GM10847 (cell line): ENCODE measurements around the gene RBSN.

ENCODE experiments used
- POLR2A ChIP-seq: IDR thresholded peaks from 2 replicates; pipeline ENCODE4 v1.6.1; 2011; ENCODE audit not compliant: insufficient read length; ENCODE audit errors: extremely low read depth

The RBSN gene

DNA sequence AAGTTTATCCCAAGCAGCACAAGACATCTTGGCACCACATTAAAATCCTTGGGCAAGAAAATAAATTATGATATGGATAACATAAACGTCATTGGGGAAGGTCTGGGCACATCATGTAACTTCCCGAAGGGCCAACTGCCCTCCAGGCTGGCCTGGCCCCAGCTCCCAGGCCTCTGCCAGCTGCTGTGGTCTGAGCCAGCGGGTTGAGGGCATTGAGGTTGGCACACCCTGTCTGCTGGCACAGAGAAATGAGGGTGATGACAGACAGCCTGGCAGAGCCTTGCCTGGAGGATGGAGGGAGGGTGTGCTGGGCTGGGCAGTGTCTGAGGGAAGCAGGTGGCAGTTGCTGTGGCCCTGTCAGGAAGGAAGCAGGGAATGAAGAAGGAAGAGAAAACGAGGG lies 3.3 kb upstream of the RBSN start:
- TF ChIP-seq POLR2A = no peak

DNA sequence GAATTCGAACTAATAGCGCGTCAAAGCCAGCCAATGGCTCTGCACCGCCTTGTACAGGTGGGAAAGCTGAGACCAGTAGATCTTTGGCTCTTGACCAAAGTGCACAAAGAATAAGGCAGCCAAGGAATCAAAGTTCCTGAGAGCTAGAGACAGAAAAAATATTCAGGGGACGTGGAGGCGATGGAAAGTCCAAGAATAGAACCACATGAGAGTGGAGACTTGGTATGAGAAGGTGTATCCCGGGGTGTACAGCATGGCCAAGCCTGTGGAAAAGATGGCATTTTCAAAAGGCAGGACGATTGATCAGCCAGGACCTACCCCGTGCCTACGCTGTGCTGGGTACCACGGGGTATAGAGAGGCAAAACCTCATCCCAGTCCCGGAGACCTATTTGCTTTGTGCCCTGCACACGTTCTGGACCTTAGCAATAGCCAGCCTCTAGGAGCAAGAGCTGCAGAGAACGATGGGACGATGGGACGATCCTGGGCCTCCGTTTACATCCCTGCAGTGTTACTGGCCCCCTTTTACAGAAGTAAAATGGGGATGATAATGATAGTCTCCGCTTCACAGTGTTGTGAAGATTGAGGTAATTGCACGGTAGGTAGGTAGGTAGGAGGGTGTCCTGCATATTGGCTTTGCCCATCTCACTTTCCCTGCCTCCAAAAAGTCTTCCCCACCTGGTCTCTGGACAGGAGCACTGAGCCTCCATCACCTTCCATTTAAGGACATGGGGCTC lies 583 bp upstream of the RBSN start:
- TF ChIP-seq POLR2A = no peak

DNA sequence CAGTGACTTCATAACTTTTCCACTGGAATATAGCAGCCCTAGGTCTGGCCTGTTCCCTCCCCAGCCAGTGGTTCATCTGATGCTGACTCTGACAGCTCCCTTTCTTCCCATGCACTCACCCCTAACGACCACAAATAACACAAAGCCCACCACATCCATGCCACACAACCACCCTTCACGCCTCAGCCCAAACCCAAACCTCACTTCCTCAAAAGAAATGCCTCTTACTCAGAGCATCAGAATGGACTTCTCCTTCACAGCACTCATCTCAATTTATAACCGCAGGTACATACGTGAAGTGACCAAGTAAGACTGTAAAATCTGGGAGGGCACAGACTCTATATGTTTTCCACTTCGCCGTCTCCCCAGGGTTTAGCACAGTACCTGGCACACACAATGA lies 1.1 kb downstream of the RBSN start:
- no peak for TF ChIP-seq POLR2A

DNA sequence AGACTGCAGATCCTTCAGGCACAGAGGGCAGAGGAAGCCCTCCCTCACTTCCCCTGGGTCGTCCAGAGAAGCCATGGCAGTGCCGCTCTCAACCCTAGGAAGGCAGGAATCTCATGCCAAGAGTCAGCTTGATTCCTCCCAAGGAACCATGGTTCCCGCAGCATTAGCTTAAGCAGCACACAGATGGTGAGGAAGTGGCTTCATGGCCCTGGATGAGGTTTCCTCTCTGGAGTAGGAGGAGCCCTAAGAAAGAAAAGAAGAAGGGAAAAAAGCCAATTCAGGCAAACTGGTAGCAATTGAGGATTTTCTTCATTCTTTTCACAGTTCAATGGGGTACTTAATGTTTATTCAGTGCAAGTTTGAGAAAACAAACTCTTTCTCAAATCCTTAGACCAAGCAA lies 2.9 kb downstream of the RBSN start:
- TF ChIP-seq POLR2A = no peak

DNA sequence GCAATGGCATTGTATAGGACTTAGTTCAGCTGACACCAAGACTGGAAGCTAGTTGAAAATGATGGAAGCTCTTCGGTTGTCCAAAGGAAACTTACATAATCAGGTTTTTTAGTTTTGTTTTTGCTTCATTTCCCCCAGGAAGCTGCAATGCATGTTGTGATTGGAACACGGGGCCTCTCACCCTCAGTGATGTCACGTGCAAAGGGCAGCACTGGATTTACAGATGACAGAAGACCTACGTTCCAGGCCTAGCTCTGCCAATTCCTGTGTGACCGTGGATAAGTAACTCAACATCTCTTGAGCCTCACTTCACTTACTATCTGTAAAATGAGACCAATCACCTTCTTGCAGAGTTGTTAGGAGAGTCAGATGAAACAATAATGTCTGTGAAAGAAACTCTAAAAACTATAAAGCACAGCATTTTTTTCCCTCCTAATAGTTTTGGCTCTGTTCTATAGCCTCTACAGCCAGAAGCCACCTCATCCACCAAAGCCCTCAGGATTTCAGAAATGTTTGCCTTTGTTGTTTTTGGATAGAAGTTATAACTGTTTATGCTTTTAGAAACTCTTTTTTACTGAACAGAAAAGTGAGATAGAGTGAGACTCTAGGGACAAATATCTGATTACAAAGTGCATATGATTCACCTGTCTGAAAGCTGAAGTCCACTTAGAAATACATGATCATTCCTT lies 4.6 kb downstream of the RBSN start:
- no peak for TF ChIP-seq POLR2A

DNA sequence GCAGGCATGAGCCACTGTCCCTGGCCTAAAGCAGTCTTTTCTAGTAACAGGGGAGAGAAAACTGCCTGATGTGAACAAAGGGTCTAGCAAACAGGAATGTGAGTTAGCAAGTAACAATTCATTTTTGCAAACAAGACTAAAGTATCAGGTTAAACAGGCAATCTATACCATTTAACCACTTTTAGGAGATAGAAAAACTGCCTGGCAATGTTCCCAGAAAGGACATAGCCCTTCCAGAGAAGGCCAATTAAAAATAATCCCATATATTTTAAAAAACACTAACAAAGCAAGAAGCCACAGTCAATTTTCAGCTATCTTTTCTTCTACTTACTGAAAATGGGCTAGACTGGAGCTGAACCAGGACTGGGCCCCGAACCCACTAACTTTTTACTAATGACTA lies 6.3 kb downstream of the RBSN start:
- TF ChIP-seq POLR2A = no peak

DNA sequence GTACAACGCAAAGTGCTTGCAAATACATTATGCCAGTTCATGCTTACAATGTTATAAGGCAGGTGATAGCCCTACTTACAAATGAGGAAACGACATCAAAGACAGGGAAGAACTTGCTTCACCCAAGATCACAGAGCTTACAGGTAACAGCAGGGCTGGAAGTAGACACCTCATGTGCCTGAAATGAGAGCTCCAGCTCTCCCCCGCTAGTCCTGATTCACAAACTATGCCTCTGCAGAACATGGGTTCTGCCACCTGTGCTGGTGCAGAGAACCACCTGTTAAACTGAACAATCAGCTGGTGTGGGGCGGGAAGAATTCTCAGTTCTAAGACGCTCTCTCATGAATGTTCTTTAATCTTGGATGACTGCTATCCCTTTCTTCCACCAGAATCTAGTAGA lies 7.4 kb downstream of the RBSN start:
- TF ChIP-seq POLR2A = no peak

DNA sequence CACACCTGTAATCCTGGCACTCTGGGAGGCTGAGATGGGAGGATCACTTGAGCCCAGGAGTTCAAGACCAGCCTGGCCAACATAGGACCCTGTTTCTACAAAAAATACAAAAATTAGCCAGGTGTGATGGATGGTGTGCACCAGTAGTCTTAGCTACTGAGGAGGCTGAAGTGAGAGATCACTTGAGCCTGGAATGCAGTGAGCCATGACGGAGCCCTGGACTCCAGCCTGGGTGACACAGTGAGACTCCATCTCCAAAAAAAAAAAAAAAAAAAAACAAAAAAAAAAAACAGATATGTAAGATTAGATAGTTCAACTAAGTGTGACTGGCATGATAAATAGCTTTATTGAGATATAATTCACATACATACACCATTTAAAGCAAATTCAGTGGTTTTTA lies 9.7 kb downstream of the RBSN start:
- TF ChIP-seq POLR2A = no peak

DNA sequence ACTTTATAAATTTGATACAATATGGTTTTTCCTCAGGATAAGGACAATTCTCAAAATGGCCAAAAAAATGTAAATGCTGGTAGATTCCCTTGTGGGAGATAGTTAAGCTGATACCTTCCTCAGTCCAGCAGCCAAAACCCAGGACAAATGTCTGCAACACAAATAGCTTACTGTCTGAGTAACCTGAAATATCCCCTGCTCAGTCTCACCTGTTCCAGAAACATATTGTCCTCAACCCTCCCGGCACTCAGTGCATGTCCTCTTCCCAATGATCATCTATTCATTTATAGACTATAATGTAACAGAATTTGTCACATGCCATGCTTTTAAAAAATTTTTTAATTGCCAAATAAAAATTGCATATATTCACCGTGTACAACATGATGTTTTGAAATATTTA lies 12.2 kb downstream of the RBSN start:
- TF ChIP-seq POLR2A = no peak

DNA sequence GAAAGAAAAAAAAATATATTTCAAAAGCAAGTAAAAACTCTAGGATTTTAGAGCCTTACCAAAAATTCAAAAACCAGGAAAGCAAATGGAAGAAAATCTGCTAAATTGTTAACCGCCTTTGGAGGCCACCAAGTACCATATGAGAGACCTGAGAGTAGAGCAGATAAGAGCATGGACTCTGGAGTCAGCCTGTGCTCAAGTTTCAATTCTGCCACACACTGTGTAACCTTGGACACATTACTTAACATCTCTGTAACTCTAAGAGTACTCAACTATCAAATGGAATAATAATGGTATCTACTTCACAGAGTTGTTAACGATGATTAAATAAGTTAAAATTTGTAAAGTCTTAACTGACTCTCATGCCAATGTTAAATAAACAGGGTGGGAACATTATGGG lies 12.7 kb downstream of the RBSN start:
- TF ChIP-seq POLR2A = no peak

DNA sequence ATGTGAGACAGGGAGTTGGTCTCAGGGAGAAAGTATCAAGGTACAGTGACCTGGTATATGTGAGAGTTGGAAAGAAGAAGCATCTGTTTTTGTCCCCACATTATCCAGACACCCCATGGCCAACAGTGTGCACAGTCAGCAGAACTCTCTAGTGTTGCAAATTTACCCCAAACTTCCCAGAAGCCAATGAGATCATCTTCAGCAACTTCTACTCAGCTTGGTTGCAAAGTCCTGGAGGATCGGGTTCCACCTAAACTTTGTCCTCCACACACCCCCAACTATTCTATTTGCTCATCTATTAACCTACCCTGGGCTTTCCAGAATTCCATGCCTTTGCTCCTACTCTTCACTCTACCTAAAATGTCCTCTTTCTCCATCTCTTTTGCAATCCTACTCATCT lies 15.7 kb downstream of the RBSN start:
- no peak for TF ChIP-seq POLR2A

DNA sequence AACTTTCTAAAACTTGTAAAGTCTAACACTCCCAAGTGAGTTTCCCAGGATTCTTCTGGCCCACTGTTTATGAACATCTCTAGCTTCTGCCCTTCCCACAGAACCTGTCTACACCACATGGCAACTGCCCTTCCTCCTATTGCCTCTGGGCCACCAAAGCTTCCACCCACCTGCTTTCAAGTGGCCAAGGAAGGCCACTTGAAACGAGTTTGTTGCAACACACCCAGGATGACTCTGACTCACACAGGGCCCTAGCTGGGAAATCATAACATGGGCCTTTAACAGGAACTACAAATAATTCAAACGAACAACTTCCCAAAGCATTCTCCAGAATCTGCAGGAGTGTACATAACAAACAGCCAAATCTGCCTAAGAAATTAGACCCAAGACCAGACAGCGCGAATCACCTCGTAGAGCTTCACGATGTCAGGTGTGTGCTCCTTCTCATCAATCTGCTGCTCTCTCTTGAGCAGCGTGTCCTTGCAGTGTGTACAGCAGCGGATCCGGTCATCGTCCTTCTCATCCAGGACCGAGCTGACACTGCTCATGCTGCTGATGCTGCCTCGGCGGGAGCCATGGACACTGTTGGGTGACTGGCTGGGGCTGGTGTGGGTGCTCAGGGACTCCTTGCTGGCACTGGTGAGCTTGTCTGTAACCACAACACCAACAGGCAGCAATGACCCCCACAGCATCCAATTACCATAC lies 16.8 kb downstream of the RBSN start:
- no peak for TF ChIP-seq POLR2A

DNA sequence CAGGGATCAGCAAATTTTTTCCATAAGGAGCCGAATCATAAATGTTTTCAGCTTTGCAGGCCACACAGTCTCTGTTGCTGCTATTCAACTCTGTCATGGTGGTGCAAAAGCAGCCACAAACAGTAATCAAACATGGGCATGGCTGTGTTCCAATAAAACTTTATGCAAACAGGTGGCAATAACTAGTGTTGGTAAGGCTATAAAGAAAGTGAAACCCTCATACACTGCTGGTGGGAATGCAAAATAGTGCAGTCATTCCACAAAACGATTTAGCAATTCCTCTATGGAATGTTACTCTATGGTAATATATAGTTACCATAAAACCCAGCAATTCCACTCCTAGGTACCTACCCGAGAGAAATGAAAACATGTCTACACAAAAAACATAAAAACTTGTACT lies 19.9 kb downstream of the RBSN start:
- no peak for TF ChIP-seq POLR2A

DNA sequence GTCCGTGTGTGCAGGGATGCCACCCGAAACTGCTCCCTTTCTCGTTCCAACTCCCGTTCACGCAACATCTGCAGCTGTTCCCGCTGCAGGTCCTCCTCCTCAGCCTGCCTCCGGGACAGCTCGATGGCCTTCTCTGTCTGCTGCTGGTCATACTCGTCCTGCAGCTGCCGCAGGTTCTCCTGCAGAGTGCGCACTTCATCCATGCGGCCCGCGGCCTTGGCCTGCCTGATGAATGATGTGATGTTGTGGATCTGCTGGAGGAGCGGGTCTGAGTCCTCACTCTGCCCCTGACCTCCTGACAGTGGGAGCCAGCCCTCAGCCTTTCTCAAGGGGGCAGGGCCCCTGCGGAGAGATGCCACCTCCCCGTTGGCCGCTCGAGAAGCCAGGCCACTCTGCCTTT lies 24.4 kb downstream of the RBSN start:
- TF ChIP-seq POLR2A = no peak

DNA sequence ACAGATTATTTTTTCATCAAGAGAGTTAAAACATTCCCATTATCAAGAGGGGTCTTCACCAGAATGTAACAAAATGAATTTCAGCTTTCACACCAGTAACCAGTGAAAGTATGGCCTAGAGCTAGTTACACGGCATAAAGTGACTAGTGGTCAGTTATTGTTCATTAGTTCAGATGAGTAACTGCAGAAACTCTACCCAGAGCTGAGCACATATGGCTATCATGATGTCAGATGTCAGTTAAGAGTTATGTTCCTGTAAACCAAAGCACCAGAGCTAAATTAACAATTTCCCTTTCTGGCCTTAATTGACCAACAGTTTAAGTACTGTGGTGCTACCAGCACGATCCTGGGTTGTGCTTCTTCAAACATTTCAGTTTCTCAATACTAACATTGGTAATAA lies 27.2 kb downstream of the RBSN start:
- no peak for TF ChIP-seq POLR2A

DNA sequence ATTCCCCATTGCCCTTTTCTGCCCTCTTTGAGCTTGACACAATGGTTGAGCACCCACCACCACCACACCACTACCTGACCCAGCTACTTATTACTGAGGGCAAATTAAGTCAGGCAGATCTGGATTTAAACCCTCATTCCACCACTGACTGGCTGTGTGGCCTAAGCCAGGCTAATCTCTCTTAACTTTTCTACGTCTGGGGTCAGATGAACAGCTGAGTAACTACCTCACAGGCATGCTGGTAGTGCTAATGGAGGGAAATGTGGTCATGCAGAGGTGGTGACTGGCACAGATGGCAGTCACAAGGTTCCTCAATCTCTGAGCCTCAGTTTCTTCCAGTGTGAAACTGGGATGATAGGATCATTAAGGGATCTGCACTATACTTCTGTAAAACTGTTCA lies 29.5 kb downstream of the RBSN start:
- no peak for TF ChIP-seq POLR2A
